Adrenal gland (tissue), 12 donors: Measurements from ENCODE around the gene ABLIM1. TPM values are rescaled to one million over a fixed set of nuclear protein-coding genes. Genes with fewer than 3 reads are reported as not detected.
A peak's percentile ranks its signal among the peaks of the same experiment; 100 is the strongest.

Source experiments
- DNase-seq, 7 donors: peaks; one replicate each; pipeline ENCODE4 v3.0.0-alpha.2; 2019 to 2020
- H3K27ac ChIP-seq, 5 donors: fragments of 200-600 bp; sonication (generic) in 4 of 5; 1 replicate in 3 of 5; 2 replicates in 2 of 5; pipeline versions ENCODE4 v1.5.1 to v1.8.0; 2016 to 2020; ENCODE audit warnings: mild to moderate bottlenecking in 1 of 5
- H3K27me3 ChIP-seq: fragments of 200-600 bp; 2 replicates; pipeline ENCODE4 v1.8.0; 2021
- H3K36me3 ChIP-seq, 2 donors: fragments of 200-600 bp; replicated peaks in 1 of 2; 1 replicate in 1 of 2; 2 replicates in 1 of 2; pipeline versions ENCODE4 v1.5.1 to v1.8.0; 2018 to 2022
- H3K4me1 ChIP-seq, 2 donors: fragments of 200-600 bp; replicated peaks in 1 of 2; 1 replicate in 1 of 2; 2 replicates in 1 of 2; pipeline versions ENCODE4 v1.5.1 to v1.8.0; 2018 to 2021
- H3K4me3 ChIP-seq, 4 donors: fragments of 200-600 bp; sonication (generic) in 3 of 4; one replicate each; pipeline ENCODE4 v1.5.1; 2016 to 2018
- H3K9me3 ChIP-seq, 3 donors: fragments of 200-600 bp; sonication (generic) in 1 of 3; replicated peaks in 1 of 3; 1 replicate in 2 of 3; 2 replicates in 1 of 3; pipeline versions ENCODE4 v1.5.1 to v1.8.0; 2016 to 2021
- POLR2A ChIP-seq, 2 donors: fragments of 450-650 bp; IDR thresholded peaks; one replicate each; pipeline ENCODE4 v1.6.1; 2017; ENCODE audit warnings: antibody characterized with exemption in 2 of 2, mild to moderate bottlenecking in 2 of 2, moderate library complexity in 1 of 2
- WGBS, 4 donors: extraction: QIAGEN DNeasy Blood & Tissue Kit in 2 of 4; methylation state at CpG; one replicate each; pipeline versions ENCODE4 v1.1.5 to v1.1.7; 2013 to 2017; 5-methylcytosine and 5-hydroxymethylcytosine counted together
- intact Hi-C, 2 donors: fragments of 100-400 bp; cut with DNase I; formaldehyde crosslinking; loops; one replicate each; pipeline versions ENCODE4 v1.14.1 to v1.15.0; 2022 to 2023
- polyA plus RNA-seq, 3 donors: library from polyadenylated mRNA; stranded (reverse); fragments of 200-250 nt in 2 of 3; fragments of 350-450 nt in 1 of 3; fragmentation: Illumina TruSeq in 1 of 3; extraction: RNeasy Lipid Tissue Mini Kit (QIAGEN cat#74804) in 1 of 3; gene quantifications; one replicate each; pipeline ENCODE4 v1.2.3, GENCODE V29; 2013 to 2014
- total RNA-seq, 9 donors: library from RNA; depleted of rRNA in 4 of 9; stranded (reverse); fragments of >200 nt in 4 of 9; fragments of 120-200 nt in 1 of 9; fragmentation: NEBNext Ultra II Directional in 1 of 9; extraction: Animal tissue kit (Norgen Biotek cat#: 25700) in 1 of 9; gene quantifications; one replicate each; pipeline versions ENCODE4 v1.1.0 to v1.2.4, GENCODE V29; 2013 to 2023
- TF ChIP-seq, protein P1 (sequence below), 6 experiments: fragments of 450-650 bp in 4 of 6; fragments of 200-600 bp in 2 of 6; sonication (generic) in 1 of 6; IDR thresholded peaks; 1 replicate in 5 of 6; 2 replicates in 1 of 6; pipeline versions ENCODE4 v1.5.1 to v1.8.0; 2016 to 2021; ENCODE audit warnings: antibody characterized with exemption in 6 of 6, mild to moderate bottlenecking in 2 of 6, moderate library complexity in 1 of 6
- donor health status: healthy with polysubstance abuse.
- donor health status: Bipolar disorder and iron deficiency.
- donor health status: DM: yes; HTN: yes; CAD: no.
- donor health status: DM: no; HTN: no; CAD: no.
- donor health status: DM: no; HTN: no; CAD: no.
- donor health status: DM: yes; HTN: yes; CAD: no.

ABLIM1 gene
- total and polyA plus RNA-seq, 12 donors, result 7.9 to 430 (median 185) TPM

DNA sequence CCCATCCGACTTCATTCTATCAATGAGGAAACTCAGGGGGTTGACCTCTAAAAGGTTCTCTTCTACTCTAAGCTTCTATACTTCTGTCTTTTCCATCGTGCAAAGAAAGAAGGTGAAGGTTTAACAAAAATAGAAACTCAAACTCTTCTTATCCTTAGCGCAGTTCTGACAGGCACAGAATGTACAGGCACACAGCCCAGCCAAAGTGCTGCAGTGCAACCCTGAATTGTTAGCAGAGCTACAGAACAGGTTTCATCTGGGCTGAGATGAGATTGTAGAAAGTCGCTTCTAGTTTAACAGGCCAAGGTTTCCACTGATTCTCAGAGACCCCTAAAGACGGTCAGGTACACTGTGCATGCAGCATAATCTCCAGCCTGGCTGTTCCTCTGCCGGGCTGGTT is 174.5 kb downstream of the ABLIM1 start:
- no peak overlapping the region for H3K4me3 ChIP-seq
- intact Hi-C loops, result no loop called here
- peaks cover 11 to 41% of the 10 kb centered on the region in 2 donors for H3K4me1 ChIP-seq
- peaks cover 0 to 20% of the 10 kb centered on the region in 2 donors for H3K36me3 ChIP-seq
- no peak overlapping the region for H3K27ac ChIP-seq
- DNase-seq, result no peak
- TF ChIP-seq, protein P1, sequence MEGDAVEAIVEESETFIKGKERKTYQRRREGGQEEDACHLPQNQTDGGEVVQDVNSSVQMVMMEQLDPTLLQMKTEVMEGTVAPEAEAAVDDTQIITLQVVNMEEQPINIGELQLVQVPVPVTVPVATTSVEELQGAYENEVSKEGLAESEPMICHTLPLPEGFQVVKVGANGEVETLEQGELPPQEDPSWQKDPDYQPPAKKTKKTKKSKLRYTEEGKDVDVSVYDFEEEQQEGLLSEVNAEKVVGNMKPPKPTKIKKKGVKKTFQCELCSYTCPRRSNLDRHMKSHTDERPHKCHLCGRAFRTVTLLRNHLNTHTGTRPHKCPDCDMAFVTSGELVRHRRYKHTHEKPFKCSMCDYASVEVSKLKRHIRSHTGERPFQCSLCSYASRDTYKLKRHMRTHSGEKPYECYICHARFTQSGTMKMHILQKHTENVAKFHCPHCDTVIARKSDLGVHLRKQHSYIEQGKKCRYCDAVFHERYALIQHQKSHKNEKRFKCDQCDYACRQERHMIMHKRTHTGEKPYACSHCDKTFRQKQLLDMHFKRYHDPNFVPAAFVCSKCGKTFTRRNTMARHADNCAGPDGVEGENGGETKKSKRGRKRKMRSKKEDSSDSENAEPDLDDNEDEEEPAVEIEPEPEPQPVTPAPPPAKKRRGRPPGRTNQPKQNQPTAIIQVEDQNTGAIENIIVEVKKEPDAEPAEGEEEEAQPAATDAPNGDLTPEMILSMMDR (IDR thresholded peaks at IDR 0.05), result no peak
- TF ChIP-seq POLR2A (IDR thresholded peaks at IDR 0.05), result no peak
- no peaks in the 10 kb centered on the region for H3K9me3 ChIP-seq
- 80 to 84% (median 83%) methylated on average over 6 of the region's 6 CpGs for WGBS, 4 donors
- H3K27me3 ChIP-seq, result no peaks in the 10 kb centered on the region

DNA sequence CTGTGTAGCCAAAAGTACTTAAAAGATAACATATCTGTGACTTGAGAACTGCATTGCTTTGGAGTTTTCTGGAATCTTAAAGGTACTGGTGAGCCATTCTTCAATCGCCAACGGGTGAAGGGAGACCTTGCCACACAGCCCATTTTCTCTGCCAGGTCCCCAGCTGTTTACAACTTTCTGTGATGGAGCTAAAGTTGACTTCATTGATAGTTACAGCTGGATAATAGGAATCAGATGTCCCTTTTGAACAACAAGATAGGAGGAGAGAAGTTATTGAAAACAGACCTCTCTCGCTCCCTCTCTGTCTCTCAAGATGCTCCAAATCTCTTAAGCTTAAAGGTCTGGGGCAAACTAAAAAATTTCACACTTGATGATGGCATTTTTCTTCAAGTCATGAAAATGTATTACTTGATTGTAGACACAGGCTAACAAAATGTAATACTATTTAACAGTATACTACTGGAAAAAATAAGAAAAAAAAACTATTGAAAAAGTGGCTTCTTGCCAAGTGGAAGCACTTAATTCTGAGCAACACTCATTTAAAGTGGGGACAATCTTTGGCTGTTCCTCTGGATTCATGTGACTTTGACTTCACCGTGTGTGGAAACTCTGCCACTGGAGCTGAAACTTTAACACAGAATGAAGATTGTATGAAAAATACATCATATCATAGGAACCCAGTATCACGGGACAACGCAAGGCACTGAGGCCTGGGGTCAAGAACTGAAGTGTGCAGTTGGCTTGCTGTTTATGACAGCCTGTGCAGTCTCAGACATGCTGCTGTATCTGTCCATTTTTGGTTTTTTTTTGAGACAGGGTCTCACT is 175.4 kb downstream of the ABLIM1 start:
- H3K36me3 ChIP-seq, result peaks cover 0 to 20% of the 10 kb centered on the region in 2 donors
- no peak overlapping the region for H3K27ac ChIP-seq
- no peaks in the 10 kb centered on the region for H3K9me3 ChIP-seq
- no peak for TF ChIP-seq POLR2A (IDR thresholded peaks at IDR 0.05)
- TF ChIP-seq, protein P1 (IDR thresholded peaks at IDR 0.05), result no peak
- 76 to 81% (median 77%) methylated on average over 6 of the region's 6 CpGs for whole genome bisulfite sequencing, 4 donors
- intact Hi-C loops, result no loop called here
- DNase-seq, result no peak
- H3K4me1 ChIP-seq, result peaks cover 13 to 44% of the 10 kb centered on the region in 2 donors
- H3K4me3 ChIP-seq, result no peak overlapping the region
- no peaks in the 10 kb centered on the region for H3K27me3 ChIP-seq

DNA sequence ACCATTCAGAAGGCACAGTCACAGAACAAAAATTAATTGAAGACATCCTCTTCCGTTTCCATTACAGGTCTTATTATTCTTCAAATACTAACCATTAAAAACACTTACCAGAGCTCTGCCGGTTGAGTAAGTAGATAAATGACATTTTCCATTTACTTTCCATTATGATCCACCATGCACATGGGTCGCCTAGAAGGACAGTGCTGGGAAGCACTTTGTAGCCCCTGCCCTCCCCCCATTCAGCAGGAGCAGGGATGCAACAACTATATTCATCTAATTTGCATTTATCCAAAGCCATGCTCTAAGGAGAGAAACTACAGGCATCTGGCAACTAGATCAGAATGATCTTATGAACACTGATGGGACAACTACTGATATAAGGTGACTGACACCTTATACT is 177.0 kb downstream of the ABLIM1 start:
- 86 to 93% (median 89%) methylated on average over 3 of the region's 3 CpGs for WGBS, 4 donors

DNA sequence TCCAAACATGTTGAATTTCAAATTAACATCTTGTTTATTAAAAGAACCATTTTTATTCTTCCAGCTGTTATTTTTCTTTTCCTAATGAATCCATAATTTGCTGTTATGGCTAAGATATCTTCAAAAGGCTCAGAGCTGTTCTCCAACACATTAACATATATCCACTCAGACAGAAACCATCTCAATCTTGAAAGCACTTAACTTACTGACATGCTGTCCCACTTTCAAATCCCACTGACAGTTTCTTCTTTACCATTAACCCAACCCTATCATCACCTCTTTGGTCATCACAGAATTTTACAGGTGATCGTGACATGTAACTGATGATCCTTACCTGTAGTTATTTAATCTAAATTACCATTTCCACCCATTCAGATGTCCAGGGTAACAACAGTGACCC is 178.2 kb downstream of the ABLIM1 start:
- 81 to 94% (median 87%) methylated on average over 1 of the region's 1 CpG for WGBS, 4 donors
- intact Hi-C loops, result loop anchor here (10.0 kb wide), 3 partner anchors 215 to 305 kb away; no protein-coding TSS in a partner anchor
- Histone ChIP-seq H3K4me3 (no peak overlapping the region), H3K27ac (peak overlapping the region in 1 of 5 donors; percentile 18), H3K9me3 (no peaks in the 10 kb centered on the region), H3K27me3 (no peaks in the 10 kb centered on the region), H3K36me3 (peaks cover 0 to 7% of the 10 kb centered on the region in 2 donors), H3K4me1 (peaks cover 13 to 44% of the 10 kb centered on the region in 2 donors)
- DNase-seq, result no peak
- TF ChIP-seq POLR2A (IDR thresholded peaks at IDR 0.05), result no peak
- TF ChIP-seq, protein P1 (IDR thresholded peaks at IDR 0.05), result no peak

More for the DNA sequence above, 177.0 kb downstream of the ABLIM1 start:
- no peaks in the 10 kb centered on the region for H3K9me3 ChIP-seq
- TF ChIP-seq, protein P1 (IDR thresholded peaks at IDR 0.05), result no peak
- no peak for TF ChIP-seq POLR2A (IDR thresholded peaks at IDR 0.05)
- no peaks in the 10 kb centered on the region for H3K27me3 ChIP-seq
- no peak for DNase-seq
- H3K27ac ChIP-seq, result no peak overlapping the region
- peaks cover 0 to 20% of the 10 kb centered on the region in 2 donors for H3K36me3 ChIP-seq
- no peak overlapping the region for H3K4me3 ChIP-seq
- H3K4me1 ChIP-seq, result peaks cover 13 to 44% of the 10 kb centered on the region in 2 donors
- intact Hi-C loops, result no loop called here
